Stimulated activated effector memory CD8-positive, alpha-beta T cell treated with anti-CD3 and anti-CD28 coated beads, Interleukin-12 subunit alpha, Interleukin-12 subunit beta, amount 100 ng/mL, for 72 hours (primary cell): ENCODE data around the gene ARSJ.
"Not testable (repeated sequence)": the region's sequence is repeated elsewhere in the genome, so short reads cannot be mapped to it uniquely, and the experiment has no call there.

Experiments used
- ATAC-seq: fragments of 150-1000 bp; cut with Tn5 transposase; 2 replicates; pipeline ENCODE4 v1.10.0; 2021
- DNase-seq, 2 donors: peaks; one replicate each; pipeline ENCODE4 v3.0.0; 2021 to 2022; ENCODE audit warnings: low spot score in 2 of 2
- H3K27ac Mint-ChIP-seq: one replicate; pipeline ENCODE4 v1.8.0; 2022; ENCODE audit warnings: mild to moderate bottlenecking, mixed read lengths
- H3K36me3 Mint-ChIP-seq: one replicate; pipeline ENCODE4 v1.8.0; 2022; ENCODE audit warnings: mild to moderate bottlenecking, mixed read lengths
- H3K4me1 Mint-ChIP-seq: one replicate; pipeline ENCODE4 v1.8.0; 2022; ENCODE audit warnings: mixed read lengths
- H3K4me3 Mint-ChIP-seq: one replicate; pipeline ENCODE4 v1.8.0; 2022; ENCODE audit warnings: mild to moderate bottlenecking, mixed read lengths
- H3K9me3 Mint-ChIP-seq: one replicate; pipeline ENCODE4 v1.8.0; 2022; ENCODE audit warnings: mixed read lengths

The ARSJ gene

DNA sequence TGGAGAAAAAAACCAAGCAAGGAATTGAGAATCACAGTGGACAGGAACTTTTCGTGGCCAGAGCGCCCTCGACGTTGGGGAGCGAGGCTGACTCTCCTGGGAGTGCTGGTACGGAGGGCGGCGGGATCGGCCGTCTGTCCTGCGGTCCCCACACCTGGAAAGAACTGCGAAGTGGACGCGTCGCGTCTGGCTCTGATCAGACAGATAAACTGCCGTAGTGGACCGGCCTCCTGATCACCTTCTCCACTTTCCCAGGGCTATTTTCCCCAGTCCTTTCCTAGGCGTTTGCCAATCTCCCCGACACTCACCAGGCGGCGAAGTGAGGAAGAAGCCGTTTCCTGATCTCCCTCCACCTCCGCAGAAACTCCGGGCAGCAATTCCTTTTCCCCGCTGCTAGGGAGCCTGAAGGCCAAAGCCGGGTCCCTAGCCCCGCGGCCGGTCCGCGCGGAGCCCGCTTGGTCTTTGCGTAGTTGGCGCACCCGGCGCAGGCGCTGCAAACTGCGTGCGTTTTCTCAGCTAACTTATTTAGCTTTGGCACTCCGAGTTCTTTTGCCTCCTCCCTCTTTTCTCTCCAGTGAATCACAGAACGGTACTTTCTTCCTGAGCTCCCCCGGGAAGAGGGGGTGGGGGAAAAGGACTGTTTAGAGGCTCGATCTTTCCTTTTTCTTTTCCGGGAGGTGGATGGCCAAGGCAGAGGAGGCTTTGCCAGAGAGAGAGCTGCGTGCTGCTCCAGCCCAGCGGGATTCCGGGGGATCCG lies at the start of gene ARSJ:
Gene ARSJ, minus strand, starts transcription at position 500 of the 757 bp plus-strand sequence. CDS start 813 bp downstream, outside the sequence.
- peaks cover 20% of the 10 kb centered on the region for H3K4me1 Mint-ChIP-seq
- H3K9me3 Mint-ChIP-seq, result peaks cover 2% of the 10 kb centered on the region
- no peaks in the 10 kb centered on the region for H3K36me3 Mint-ChIP-seq
- peak within 1 kb of the TSS; percentile 74 for H3K4me3 Mint-ChIP-seq
- ATAC-seq (peak; percentile 68), DNase-seq (peak in 1 of 2 donors; percentile 12)
- no peak within 1 kb of the TSS for H3K27ac Mint-ChIP-seq

DNA sequence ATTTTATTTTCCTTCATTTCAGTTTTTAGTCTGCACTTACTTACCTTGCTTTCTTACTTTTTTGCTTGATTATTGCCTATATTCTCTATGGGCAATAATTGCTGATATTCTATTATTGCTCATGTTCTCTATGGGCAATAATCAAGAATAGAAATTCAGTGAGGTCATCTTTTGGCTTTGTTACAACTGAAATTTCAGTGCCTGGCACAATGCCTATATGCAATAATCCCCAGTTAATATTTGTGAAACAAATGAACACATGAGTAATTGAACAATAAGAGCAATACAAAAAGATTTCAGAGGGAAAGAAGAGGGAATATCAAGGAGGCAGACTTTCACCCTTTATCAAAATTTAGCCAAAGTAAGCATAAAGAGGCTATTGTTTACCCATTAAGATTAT lies 48.6 kb upstream of the ARSJ start:
- Mint-ChIP-seq H3K27ac (no peak overlapping the region), H3K4me1 (no peaks in the 10 kb centered on the region), H3K9me3 (no peaks in the 10 kb centered on the region), H3K36me3 (no peaks in the 10 kb centered on the region), H3K4me3 (no peak overlapping the region)
- DNase-seq, result no peak
- ATAC-seq, result no peak

DNA sequence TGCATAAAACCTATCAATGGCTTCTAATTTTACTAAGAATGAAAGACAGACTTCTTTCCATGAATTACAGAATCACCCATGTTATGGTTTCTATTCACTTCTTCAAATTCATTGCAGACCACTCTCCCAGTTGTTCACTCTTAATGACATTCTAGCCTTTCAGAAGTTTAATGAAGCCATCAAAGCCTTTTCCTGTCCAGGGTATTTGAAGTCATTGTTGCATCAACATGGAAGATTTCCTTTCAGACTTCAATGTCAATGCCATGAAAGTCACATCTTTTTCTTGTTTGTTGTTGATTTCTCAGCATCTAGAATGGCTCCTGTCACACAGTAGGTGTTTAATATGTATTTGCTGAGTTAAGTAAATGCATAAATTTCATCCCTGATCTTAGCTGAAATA lies 48.1 kb upstream of the ARSJ start:
- H3K4me1 Mint-ChIP-seq, result no peaks in the 10 kb centered on the region
- H3K27ac Mint-ChIP-seq, result no peak overlapping the region
- no peaks in the 10 kb centered on the region for H3K36me3 Mint-ChIP-seq
- ATAC-seq (no peak), DNase-seq (no peak)
- H3K4me3 Mint-ChIP-seq, result no peak overlapping the region
- H3K9me3 Mint-ChIP-seq, result no peaks in the 10 kb centered on the region

DNA sequence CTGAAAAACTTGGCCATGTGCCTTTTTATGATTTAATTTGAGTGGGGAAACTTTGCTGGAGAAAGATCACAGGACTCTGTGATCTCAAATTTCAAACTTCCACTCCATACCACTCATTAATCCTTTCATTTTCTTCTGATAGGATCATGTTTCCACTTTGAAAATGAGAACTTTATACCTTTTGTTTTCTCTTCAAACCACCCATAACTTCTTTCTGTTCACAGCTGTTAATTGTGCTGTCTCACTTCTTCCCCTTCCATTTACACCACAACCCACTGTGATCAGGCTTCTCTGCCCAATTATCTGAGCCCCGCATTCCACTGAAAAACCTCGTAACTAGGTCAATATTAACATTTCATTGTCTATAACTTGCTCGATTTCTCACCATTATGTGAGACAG lies 47.0 kb upstream of the ARSJ start:
- no peak overlapping the region for H3K4me3 Mint-ChIP-seq
- H3K27ac Mint-ChIP-seq, result no peak overlapping the region
- no peak for DNase-seq
- no peaks in the 10 kb centered on the region for H3K4me1 Mint-ChIP-seq
- no peak for ATAC-seq
- H3K9me3 Mint-ChIP-seq, result no peaks in the 10 kb centered on the region
- no peaks in the 10 kb centered on the region for H3K36me3 Mint-ChIP-seq

DNA sequence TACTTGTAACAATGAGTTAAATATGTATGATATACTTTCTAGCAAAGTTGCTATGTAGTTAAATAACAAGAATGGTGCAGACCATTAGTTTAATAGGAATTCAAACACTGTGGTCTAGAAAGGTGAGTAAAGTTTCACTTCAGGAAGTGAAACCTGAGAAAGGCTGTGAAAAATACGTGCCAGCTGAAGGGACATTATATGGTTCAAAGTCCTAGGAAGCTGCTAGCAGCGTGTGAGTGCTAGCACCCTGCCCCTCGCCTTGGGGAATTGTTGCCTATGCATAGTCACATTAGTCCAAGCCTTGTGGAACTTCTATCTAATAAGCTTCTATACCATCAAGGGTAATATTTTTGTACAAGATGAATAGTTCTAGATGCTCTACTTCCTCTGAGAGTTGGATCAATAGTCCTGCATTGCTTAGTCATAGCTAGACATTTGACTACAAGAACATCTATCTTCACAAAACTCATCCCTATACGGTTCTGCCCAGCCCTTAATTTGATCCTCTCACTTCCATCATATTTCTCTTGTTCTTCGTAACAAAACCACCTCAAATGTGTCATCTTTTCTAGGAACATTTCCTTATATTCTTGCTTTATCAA lies 45.8 kb upstream of the ARSJ start:
- Mint-ChIP-seq H3K9me3 (no peaks in the 10 kb centered on the region), H3K27ac (no peak overlapping the region), H3K4me3 (no peak overlapping the region), H3K36me3 (no peaks in the 10 kb centered on the region), H3K4me1 (no peaks in the 10 kb centered on the region)
- ATAC-seq (peak; percentile 74), DNase-seq (no peak)

DNA sequence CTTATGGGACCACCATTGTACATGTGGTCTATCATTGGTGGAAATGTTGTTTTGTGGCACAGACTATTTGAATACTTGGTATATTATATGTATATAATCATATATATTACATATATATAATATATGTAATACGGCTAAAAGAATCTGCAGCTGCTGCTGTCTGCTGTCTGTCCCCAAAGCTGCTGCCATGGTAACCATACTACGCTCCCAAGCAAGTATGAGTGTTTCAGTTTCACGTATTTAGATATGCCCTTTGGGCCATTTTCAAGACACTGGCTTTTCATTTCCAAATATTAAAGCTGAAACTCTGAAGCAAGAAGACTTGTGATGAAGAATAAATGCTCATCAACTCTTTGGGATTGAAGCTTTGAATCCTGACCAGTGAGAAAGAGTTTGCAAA lies 42.0 kb upstream of the ARSJ start:
- no peak overlapping the region for H3K4me3 Mint-ChIP-seq
- no peaks in the 10 kb centered on the region for H3K36me3 Mint-ChIP-seq

DNA sequence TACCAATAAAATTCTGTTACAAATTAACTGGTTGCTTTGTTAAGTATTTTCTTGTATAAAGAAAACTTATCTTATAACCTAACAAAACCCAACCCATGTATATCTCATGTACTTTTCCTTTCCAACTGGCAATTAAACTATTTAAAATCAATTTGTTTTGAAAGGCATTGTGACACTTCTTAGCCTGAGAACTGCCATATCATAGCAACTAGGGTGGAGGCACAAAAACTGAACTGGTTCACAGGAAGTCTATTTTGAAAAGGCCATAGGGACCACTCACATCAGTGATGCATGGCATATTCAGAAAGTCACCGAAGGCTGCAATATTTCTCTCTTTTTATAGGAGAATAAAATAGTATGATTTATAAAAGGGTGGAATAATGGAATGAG lies 40.5 kb upstream of the ARSJ start:
- no peaks in the 10 kb centered on the region for H3K36me3 Mint-ChIP-seq
- no peak overlapping the region for H3K4me3 Mint-ChIP-seq
- H3K27ac Mint-ChIP-seq, result no peak overlapping the region
- H3K4me1 Mint-ChIP-seq, result no peaks in the 10 kb centered on the region
- H3K9me3 Mint-ChIP-seq, result no peaks in the 10 kb centered on the region
- no peak for ATAC-seq
- DNase-seq, result no peak

More for the DNA sequence above, 42.0 kb upstream of the ARSJ start:
- ATAC-seq (no peak), DNase-seq (no peak)
- Mint-ChIP-seq H3K27ac (no peak overlapping the region), H3K9me3 (no peaks in the 10 kb centered on the region), H3K4me1 (no peaks in the 10 kb centered on the region)

DNA sequence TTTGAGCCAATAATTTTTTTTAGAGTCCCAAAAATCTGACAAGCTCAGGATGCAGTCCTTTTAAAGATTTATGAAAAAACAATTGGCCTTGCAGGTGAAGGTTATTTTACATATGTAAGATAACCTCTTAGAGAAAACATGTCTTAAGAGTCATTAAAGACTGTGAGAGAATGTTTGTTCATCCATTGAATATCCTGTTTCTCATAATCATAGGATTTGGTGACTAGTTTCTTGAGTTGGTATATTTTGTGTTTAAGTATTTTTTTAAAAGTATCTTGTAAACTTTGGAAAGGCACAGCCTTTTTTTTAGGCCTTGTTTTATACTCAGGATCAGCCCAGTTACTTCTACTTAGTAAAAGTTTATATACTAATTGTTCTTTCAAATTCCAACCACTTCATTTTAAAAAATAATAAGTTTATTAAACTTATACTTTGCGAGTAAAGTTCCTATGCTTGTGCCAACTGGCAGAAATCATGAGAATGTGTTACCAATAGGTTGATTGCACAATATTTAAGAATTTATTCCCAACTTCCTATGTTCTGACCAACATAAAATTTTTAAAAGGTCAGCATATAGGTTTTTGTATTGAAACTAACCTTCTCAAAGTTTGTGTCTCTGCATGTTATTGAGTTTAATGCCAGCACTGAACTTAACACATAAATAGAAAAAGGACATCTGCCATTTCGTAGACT lies 40.0 kb upstream of the ARSJ start:
- DNase-seq (no peak), ATAC-seq (no peak)
- H3K27ac Mint-ChIP-seq, result no peak overlapping the region
- no peaks in the 10 kb centered on the region for H3K36me3 Mint-ChIP-seq
- no peaks in the 10 kb centered on the region for H3K9me3 Mint-ChIP-seq
- no peak overlapping the region for H3K4me3 Mint-ChIP-seq
- no peaks in the 10 kb centered on the region for H3K4me1 Mint-ChIP-seq

DNA sequence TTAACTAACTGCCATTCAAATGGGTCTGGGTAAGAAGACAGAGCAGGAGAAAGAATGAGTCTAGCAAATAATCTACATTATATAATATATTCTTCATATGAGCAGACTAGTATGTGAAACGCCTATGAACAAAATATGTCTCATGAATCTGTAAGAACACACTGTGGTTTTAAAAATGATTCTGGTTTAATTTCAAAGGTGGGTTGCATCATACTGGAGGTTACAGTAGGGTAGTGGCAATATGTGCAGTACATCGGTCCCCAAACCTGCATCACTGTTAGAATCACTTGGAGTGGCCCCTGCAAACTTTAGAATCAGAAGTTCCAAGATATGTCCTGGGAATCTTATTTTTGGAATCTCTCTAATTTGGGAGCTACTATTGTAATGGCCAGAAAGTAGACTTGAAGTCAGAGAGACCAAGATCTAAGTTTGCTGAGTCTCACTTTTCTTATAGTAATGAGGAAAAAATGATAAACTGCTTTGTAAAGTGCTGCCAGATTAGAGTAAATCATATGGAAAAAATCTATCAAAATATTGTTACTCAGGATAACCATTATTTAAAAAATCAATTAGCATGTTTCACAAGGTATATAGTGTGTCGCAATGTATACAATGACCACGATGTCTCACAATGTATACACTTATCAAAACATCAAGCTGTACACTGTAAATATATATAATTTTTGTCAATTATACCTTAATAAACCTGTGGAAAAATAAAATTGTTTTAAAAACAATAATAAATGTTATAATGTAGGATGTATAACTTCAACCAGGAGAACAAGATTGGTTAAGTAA lies 37.9 kb upstream of the ARSJ start:
- Mint-ChIP-seq H3K4me3 (no peak overlapping the region), H3K27ac (no peak overlapping the region), H3K36me3 (no peaks in the 10 kb centered on the region), H3K4me1 (no peaks in the 10 kb centered on the region), H3K9me3 (no peaks in the 10 kb centered on the region)
- ATAC-seq, result peak; percentile 65
- DNase-seq, result no peak

DNA sequence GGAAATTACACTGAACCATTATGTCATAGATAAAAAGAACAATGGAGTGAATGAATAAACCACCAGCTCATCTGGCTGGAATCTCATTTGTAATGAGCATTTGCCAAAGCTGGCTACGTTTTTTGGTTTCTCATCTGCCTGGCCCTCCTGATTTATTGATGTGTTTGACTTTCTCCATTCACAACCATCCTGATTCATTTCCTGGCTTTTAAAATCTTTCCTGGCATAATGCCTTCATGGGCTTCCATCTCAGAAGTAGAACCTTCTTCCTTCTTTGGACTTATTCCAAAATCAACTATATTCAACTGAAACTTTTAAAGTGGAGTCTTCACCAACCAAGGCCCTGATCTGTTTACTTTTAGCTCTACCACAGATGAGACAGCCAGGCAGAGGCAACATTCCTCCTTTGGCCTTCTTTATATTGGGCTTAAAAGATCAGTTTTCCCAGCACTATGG lies 36.0 kb upstream of the ARSJ start:
- ATAC-seq (no peak), DNase-seq (no peak)
- Mint-ChIP-seq H3K4me3 (no peak overlapping the region), H3K36me3 (no peaks in the 10 kb centered on the region), H3K27ac (no peak overlapping the region), H3K4me1 (no peaks in the 10 kb centered on the region), H3K9me3 (peaks cover 3% of the 10 kb centered on the region)

DNA sequence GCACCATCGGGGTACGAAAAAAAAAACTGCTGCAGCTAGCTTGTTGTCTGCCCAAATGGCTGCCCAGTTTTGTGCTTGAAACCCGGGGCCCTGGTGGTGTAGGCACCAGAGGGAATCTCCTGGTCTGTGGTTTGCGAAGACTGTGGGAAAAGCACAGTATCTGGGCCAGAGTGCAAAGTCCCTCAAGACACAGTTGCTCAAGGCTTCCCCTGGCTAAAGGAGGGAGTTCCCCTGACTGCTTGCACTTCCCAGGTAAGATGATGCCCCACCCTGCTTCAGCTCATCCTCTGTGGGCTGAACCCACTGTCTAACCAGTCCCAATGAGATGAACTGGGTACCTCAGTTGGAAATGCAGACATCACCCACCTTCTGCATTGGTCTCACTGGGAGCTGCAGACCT lies 33.8 kb upstream of the ARSJ start:
- not testable (repeated sequence) for H3K27ac Mint-ChIP-seq, DNase-seq, ATAC-seq, H3K9me3 Mint-ChIP-seq, H3K4me3 Mint-ChIP-seq, H3K36me3 Mint-ChIP-seq, H3K4me1 Mint-ChIP-seq

DNA sequence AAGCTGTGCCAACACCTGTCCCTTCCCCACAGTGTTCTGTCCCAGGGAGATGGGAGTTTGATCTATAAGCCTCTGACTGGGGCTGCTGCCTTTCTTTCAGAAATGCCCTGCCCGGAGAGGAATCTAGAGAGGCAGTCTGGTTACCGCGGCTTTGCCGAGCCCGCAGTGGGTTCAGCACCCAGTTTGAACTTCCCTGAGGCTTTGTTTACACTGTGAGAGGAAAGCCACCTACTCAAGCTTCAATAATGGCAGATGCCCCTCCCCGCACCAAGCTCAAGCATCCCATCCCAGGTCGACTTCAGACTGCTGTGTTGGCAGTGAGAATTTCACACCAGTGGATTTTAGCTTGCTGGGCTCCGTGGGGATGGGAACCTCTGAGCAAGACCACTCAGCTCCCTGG lies 33.3 kb upstream of the ARSJ start:
- H3K4me3 Mint-ChIP-seq, result no peak overlapping the region
- H3K27ac Mint-ChIP-seq, result no peak overlapping the region
- H3K4me1 Mint-ChIP-seq, result no peaks in the 10 kb centered on the region
- no peaks in the 10 kb centered on the region for H3K36me3 Mint-ChIP-seq
- H3K9me3 Mint-ChIP-seq, result peaks cover 3% of the 10 kb centered on the region
- ATAC-seq (no peak), DNase-seq (no peak)

DNA sequence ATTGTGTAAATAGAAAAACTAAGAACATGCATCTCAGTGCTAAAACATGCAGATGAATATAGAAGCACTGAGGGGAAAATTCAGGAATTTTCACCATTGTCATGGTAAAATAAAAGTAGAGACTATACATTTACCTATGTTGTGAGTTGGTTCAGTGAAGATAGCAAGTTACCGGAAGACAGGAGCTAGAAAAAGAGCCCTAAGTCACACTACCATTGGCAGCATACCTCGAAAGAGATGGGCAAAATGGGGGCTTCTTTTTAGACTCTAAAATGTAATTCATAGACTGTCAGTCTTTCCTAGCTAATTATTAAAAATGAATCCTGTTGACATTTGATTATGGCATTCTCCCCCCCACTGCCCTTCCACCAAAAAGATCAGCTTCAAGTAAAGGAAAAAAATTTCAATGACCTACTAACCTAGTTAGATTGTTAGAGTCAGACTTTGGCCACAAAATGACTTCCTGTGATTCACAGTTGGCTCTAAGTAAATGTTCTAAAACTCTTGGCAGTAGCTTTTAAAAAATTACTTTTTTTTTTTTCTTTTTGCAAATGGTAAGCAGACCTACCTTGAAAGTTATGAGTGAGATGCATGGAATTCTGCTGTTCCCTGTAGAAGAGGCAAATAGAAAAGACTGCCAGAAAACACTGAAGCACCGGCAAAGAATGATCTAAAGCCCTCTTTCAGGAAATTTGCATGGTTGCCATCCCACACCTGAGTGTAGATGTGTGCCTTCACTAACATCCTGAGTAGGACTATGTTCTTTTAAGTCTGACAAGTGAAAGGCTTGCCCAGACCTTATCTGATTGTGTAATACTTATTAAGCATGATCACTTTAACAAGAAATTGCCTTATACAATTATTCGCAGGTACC lies 26.4 kb upstream of the ARSJ start:
- ATAC-seq (peak; percentile 81), DNase-seq (no peak)
- Mint-ChIP-seq H3K4me1 (peaks cover 26% of the 10 kb centered on the region), H3K27ac (peak overlapping the region; percentile 82), H3K9me3 (no peaks in the 10 kb centered on the region), H3K4me3 (peak overlapping the region; percentile 66), H3K36me3 (no peaks in the 10 kb centered on the region)

DNA sequence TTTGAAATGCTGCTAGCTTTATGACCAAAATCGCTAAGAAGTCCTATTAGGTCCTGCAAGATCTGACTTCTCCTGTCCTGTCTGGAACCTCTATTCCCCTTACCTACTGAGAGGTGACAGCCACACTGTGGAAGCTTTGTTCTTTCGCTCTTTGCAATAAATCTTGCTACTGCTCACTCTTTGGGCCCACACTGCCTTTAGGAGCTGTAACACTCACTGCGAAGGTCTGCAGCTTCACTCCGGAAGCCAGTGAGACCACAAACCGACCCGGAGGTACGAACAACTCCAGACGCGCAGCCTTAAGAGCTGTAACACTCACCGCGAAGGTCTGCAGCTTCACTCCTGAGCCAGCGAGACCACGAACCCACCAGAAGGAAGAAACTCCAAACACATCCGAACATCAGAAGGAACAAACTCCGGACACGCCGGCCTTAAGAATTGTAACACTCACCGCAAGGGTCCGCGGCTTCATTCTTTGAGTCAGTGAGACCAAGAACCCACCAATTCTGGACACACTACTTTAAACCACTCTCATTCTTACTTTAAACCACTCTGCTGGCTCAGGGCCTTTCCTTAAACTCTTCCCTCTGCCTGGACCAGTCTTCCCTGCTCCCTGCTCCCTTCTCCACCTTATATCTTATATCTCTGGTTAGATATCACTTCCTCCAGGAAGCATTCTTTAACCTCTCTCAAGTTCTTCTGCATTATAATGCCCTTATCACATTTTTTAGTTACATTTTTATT lies 25.2 kb upstream of the ARSJ start:
- Mint-ChIP-seq H3K4me3 (peak overlapping the region; percentile 66), H3K27ac (peak overlapping the region; percentile 82), H3K4me1 (peaks cover 26% of the 10 kb centered on the region)
- DNase-seq, H3K36me3 Mint-ChIP-seq, H3K9me3 Mint-ChIP-seq: not testable (repeated sequence)
- peak; percentile 66 for ATAC-seq
